GM12864 (cell line): Measurements from ENCODE around the gene SNTB2.
"Not testable (repeated sequence)": the region's sequence is repeated elsewhere in the genome, so short reads cannot be mapped to it uniquely, and the experiment has no call there.

Experiments used
- DNase-seq: peaks from one replicate; pipeline ENCODE4 v3.0.0-alpha.2; 2011; ENCODE audit warnings: low read depth
- H3K4me3 ChIP-seq: 2 replicates; pipeline ENCODE4 v1.5.1; 2011; ENCODE audit warnings: mild to moderate bottlenecking, low read depth, low read length, control low read depth
- TF ChIP-seq, protein P1 (sequence below): IDR thresholded peaks from 2 replicates; pipeline ENCODE4 v1.5.1; 2011; ENCODE audit warnings: low read depth, mild to moderate bottlenecking, moderate library complexity, low read length, control low read depth, inconsistent platforms; ENCODE audit errors: missing control alignments

SNTB2 gene

DNA sequence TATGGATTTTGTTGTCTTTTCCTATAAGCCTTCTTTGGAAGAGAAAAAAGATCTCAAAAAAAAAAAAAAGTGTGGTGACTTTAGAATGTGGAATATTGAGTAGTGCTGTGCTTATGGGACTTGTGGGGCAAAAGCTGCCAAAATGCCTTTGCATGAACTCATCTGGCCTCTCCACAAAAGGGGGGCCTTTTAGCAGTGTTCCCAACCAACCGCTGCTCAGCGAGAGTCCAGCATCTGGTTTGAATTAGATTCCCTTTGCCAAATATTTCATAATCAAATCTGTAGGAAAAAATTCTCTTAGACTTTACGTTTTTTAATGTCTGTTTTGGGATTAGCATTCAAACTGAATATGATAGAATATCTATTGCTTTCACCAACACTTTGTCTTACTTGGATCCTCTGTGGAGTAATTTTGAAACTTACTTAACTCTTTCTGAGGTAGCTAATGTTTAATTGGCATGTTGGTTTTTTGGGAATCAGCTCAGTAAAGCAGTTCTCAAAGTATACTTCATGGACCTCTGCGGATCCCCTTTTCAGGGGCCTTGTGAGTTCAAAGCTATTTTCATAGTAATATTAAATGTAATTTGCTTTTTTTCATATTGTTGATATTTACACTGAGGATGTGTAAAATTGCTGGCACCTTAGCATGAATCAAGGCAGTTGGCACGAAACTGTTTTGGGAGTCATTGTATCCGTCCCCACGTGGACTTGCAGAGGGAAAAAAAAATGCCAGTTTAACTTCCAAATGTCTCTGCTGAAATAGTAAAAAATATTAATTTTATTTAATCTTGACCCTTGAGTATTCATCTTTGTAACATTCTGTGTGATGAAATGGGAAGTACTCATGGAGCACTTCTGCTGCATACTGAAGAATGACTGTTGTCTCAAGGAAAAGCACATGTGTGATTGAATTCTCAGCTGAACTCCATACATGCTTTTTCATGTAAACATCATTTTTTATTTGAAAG is 89.5 kb downstream of the SNTB2 start:
- TF ChIP-seq, protein P1, sequence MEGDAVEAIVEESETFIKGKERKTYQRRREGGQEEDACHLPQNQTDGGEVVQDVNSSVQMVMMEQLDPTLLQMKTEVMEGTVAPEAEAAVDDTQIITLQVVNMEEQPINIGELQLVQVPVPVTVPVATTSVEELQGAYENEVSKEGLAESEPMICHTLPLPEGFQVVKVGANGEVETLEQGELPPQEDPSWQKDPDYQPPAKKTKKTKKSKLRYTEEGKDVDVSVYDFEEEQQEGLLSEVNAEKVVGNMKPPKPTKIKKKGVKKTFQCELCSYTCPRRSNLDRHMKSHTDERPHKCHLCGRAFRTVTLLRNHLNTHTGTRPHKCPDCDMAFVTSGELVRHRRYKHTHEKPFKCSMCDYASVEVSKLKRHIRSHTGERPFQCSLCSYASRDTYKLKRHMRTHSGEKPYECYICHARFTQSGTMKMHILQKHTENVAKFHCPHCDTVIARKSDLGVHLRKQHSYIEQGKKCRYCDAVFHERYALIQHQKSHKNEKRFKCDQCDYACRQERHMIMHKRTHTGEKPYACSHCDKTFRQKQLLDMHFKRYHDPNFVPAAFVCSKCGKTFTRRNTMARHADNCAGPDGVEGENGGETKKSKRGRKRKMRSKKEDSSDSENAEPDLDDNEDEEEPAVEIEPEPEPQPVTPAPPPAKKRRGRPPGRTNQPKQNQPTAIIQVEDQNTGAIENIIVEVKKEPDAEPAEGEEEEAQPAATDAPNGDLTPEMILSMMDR: no peak
- no peak for DNase-seq
- H3K4me3 ChIP-seq: no peak overlapping the region

DNA sequence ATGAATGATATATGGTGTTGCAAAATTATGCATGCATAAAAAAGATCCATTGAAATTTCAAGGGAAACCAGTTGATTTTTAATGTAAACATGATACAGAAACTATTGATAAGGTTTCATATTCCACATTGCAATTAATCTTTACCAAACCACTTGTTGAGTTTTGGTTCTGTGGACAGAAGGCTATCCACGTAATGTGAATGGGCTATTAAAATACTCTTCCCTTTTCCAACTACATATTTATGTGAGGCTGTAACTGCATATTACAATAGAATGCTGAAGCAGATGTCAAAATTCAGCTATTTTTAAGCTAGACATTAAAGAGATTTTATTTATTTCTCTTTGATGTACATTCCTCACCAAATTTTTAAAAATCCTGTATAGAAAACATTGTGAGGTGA is 90.4 kb downstream of the SNTB2 start:
- no peak for DNase-seq
- H3K4me3 ChIP-seq: no peak overlapping the region
- TF ChIP-seq, protein P1: no peak

DNA sequence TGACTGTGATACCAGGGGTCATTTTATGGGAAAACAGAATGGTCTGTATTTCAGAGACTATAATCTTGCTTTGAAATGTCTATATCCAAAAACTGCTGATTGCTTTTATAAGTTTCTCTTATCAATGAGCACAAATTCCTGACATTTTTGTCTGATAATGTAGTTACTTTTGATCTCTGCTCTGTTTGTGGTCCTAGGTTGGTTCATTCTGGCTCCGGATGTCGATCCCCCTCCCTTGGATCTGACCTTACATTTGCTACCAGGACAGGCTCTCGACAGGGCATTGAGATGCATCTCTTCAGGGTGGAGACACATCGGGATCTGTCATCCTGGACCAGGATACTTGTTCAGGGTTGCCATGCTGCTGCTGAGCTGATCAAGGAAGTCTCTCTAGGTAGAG is 96.9 kb downstream of the SNTB2 start:
- DNase-seq: no peak
- no peak overlapping the region for H3K4me3 ChIP-seq
- TF ChIP-seq, protein P1: no peak

- TF ChIP-seq, protein P1: no peak
- no peak overlapping the region for H3K4me3 ChIP-seq
- no peak for DNase-seq
Measured at GRCh38 chr16:69285240-69285639, 98.3 kb downstream of the SNTB2 start.

GRCh38 chr16:69286941-69287713 is 100.2 kb downstream of the SNTB2 start:
- no peak for DNase-seq
- no peak overlapping the region for H3K4me3 ChIP-seq
- TF ChIP-seq, protein P1: peak; percentile 24

DNA sequence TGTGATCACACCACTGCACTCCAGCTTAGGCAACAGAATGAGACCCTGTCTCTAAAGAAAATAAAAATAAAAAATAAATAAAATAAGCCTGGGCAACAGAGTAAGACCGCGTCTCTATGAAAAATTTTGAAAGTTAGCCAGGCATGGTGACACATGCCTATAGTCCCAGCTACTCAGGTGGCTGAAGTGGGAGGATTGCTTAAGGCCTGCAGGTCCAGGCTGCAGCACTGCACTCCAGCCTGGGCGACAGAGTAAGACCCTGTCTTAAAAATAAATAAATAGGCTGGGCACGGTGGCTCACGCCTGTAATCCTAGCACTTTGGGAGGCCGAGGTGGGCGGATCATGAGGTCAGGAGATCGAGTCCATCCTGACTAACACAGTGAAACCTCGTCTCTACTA is 104.7 kb downstream of the SNTB2 start:
- H3K4me3 ChIP-seq, DNase-seq: not testable (repeated sequence)

DNA sequence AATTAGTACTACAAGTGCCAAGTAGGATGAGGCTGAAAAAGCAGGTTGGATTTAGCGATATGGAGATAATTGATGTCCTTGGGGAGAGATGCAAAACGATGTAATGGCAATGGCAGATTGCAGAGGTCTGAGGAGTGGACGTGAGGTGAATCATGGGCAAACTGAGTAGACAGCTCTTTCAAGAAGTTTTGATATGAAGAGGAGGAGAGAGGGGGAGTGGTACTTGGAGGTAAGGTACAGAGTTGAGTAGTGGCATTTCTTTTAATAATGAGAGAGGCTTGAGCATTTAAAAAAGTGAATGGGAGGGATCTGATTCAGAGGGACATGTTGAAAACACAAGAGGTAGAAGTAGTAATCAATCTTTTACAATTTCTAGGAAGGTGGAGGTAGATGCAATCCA is 106.4 kb downstream of the SNTB2 start:
- H3K4me3 ChIP-seq: no peak overlapping the region
- DNase-seq: no peak
- TF ChIP-seq, protein P1: no peak
